GM12874 (cell line): Measurements from ENCODE around the gene MICAL2.

Source experiments
- TF ChIP-seq, protein P1 (sequence below): IDR thresholded peaks from 2 replicates; pipeline ENCODE4 v1.5.1; 2011; ENCODE audit warnings: low read depth, mild to moderate bottlenecking, control low read depth, low read length, moderate library complexity; ENCODE audit not compliant: insufficient read depth

MICAL2 gene

DNA sequence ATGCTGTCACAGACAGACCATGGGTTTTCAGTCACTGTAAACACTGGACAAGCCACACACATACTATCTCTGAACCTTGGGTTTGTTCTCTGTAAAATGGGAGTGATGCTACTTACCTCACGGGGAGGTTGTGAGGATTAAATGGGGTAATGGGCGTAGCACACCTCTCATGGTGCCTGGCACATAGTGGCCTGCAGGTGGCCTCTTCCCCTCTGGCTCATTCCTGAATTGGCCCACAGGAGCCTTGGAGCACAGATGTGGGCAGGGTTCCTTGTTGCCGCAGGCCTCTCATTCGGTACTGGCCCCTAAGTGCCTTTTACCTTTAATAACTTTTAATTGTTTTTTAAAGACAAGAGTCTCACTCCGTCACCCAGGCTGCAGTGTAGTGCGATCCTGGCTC, 11.7 kb downstream of the MICAL2 start:
- TF ChIP-seq, protein P1, sequence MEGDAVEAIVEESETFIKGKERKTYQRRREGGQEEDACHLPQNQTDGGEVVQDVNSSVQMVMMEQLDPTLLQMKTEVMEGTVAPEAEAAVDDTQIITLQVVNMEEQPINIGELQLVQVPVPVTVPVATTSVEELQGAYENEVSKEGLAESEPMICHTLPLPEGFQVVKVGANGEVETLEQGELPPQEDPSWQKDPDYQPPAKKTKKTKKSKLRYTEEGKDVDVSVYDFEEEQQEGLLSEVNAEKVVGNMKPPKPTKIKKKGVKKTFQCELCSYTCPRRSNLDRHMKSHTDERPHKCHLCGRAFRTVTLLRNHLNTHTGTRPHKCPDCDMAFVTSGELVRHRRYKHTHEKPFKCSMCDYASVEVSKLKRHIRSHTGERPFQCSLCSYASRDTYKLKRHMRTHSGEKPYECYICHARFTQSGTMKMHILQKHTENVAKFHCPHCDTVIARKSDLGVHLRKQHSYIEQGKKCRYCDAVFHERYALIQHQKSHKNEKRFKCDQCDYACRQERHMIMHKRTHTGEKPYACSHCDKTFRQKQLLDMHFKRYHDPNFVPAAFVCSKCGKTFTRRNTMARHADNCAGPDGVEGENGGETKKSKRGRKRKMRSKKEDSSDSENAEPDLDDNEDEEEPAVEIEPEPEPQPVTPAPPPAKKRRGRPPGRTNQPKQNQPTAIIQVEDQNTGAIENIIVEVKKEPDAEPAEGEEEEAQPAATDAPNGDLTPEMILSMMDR = peak; percentile 39; the same call in 1 of the 2 replicates

DNA sequence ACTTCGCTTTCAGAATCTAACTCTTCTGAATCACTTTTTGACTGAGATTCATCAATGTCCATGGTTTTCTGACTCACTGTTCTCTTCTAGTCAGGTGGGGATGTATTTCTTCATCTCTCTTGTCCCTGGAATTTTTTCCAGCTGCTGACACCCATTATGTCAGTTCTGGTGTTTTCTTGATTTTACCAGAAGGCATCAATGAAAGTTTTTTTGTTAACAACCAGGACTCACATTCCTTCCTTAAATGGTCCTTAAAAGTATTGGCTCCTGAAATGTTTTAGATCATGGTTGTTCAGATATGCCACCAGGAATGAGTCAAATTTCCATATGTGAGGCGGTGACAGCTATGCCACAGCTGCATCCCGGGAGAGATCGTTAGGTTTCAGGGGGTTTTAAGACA, 12.9 kb downstream of the MICAL2 start:
- TF ChIP-seq, protein P1 = no peak

DNA sequence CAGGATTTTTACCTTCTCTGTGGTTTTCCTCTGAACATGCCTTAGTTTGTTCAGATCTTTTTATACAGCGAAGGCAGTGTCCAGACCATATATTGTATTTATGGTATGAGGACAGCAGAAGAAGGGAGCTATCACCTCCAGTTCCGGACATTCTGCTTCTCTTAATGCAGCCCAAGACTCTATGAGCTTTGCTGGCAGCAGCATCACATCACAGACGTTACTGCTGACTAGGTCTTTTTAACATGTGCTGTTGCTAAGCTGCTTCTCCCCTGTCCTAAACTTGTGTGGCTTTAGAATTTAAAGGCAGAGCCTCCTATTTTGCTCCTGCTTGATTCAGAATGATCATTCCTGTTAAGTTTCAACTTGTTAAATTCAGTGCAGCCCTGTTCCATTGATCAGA, 13.4 kb downstream of the MICAL2 start:
- TF ChIP-seq, protein P1 = no peak

DNA sequence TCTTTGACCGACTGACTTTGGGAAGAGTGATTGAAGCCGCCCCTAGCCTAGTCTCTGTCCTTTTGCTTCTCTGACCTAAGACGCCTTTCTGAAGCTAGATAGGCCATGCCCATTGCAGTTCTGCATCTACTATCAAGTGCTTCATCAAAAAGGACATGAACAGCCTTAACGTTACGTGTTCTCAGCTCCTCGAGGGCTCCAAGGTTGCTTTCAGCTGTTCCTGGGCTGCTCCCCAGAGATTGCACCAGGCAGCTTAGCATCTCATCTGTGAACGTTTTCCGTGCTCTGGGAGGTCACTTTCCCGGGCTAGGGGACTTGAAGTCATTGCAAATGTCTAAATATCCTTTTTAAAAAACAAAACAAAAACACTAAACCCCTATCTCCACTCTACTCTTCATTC, 13.9 kb downstream of the MICAL2 start:
- TF ChIP-seq, protein P1 = no peak

DNA sequence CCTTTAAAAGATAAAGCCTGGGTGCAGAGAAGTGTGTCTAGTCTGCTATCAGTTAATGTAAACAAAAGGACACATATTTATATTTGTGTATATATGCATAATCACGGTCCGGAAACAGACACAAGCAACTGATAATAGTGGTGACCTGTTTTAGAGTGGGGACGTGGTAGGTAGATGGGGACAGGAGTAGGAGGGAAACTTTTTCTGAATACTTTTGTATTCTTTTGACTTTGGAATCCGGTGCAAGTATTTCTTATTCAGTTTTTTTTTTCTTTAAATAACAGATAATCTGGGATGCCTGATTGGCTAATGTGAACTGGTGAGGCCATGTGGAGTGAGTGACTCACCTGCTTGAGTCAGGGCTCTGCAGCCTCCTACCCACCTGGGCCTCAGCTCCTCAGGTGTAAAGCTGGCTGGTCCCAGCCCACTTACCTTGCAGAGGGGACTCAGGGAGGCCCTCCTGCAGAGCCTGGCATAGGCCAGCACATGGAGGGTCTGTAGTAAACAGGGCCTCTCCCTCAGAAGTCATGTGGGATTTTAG, 15.3 kb downstream of the MICAL2 start:
- TF ChIP-seq, protein P1 = no peak

DNA sequence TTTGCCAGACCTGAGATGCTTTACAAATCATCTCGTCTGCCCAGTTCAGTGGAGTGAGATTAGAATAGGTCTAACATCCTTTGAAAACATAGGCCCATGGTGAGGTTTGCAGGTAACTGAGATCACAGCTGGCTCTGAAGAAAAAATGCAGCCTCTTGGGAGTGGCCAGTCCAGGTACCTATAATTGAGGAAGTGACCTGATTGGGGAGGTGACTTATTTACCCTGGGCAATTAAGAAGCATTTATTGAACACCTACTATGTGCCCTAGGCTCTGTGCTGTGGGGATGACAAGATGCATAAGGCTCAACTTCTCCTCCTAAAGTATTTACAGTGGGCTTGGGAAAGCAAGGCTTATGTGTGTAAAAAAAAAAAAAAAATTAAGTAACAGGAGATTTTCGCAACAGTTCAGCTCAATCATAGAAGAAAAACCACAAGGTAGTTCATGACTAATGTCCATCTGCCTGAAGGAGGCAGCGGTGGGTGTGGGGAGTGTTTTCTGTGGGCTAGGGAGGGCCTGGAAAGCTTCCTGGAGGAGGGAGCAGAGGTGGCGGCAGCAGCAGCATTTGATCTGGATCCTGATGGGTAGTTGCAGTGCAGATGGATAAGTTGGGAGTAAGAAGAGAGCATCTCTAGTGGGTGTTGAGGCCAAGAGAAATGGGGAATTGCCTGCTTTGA, 16.1 kb downstream of the MICAL2 start:
- TF ChIP-seq, protein P1 = no peak

DNA sequence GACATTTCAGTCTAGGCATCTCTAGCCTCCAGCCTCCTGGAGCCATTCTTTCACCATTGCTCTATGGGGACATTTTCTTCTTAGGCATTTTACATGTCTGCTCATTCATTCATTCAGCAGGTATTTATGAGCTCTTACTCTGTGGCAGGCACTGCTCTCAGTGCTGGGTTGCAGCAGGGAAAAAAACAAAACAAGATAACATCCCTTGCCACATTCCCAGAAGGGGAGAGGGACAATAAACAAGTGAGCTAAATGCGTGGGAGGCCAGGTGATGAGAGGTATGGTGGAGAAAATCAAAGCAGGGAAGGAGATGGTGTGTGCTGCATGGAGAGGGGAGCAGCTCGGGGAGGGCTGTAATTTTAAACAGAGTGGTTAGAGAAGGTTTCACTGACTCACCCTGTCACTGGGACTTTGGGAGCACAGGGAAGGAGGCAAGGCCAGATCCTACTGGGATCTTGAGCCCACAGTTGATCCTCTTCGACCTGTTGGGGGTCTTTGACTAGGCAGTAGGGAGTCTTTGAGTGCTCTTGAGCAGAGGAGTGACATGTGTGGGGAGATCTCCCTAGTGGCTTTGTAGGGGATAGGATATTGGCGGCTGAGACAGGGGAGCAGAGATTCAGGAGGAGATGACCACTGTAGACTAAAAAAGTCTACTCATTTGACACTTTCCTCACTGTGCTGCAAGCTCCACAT, 17.0 kb downstream of the MICAL2 start:
- TF ChIP-seq, protein P1 = no peak
